Peyer's patch (tissue), 4 donors: ENCODE results near the gene NANOS3.
A peak's percentile ranks its signal among the peaks of the same experiment; 100 is the strongest.

Source experiments
- CTCF ChIP-seq, 6 experiments: fragments of 450-650 bp in 4 of 6; fragments of 200-600 bp in 2 of 6; sonication (generic) in 1 of 6; IDR thresholded peaks; one replicate each; pipeline ENCODE4 v1.5.1; 2017 to 2019; ENCODE audit warnings: antibody characterized with exemption in 6 of 6, mild to moderate bottlenecking in 3 of 6, moderate library complexity in 1 of 6
- POLR2A ChIP-seq, 2 donors: fragments of 450-650 bp; IDR thresholded peaks; one replicate each; pipeline ENCODE4 v1.5.1; 2017; ENCODE audit warnings: antibody characterized with exemption in 2 of 2, mild to moderate bottlenecking in 2 of 2, moderate library complexity in 2 of 2

GRCh38 chr19:13850910-13851733 lies 25.8 kb upstream of the NANOS3 start:
- TF ChIP-seq CTCF (IDR thresholded peaks at IDR 0.05) (no peak), POLR2A (IDR thresholded peaks at IDR 0.05) (peak in 1 of 2 donors; percentile 24)
